IMR-90 (cell line): ENCODE results near the gene SOX8. TPM values are rescaled to one million over a fixed set of nuclear protein-coding genes. Genes with fewer than 3 reads are reported as not detected.

Source experiments
- ATAC-seq: fragments of 200-7000 bp; cut with Tn5 transposase; 2 replicates; pipeline ENCODE4 v1.9.1; 2020; ENCODE audit warnings: low read depth, mild to moderate bottlenecking, moderate library complexity
- BruUV-seq: library from RNA; stranded (reverse); fragments of 400-500 nt; replicated peaks from 2 replicates; lab custom pipeline; 2021; lab: Mats Ljungman, UMichigan
- CTCF ChIA-PET: fragments of 300-600 bp; formaldehyde crosslinking; extraction: SDS; loops from one replicate; lab custom pipeline; 2021; ENCODE audit warnings: antibody characterized with exemption; lab: Yijun Ruan, JAX
- POLR2A ChIA-PET: fragments of 300-600 bp; sonication (Branson Sonifier 250); formaldehyde crosslinking; loops from one replicate; lab custom pipeline; 2022; ENCODE audit warnings: antibody characterized with exemption; ENCODE audit not compliant: unreplicated experiment; lab: Charles Lee
- DNase-seq: peaks from one replicate; pipeline ENCODE4 v3.0.0; 2013
- H2AFZ ChIP-seq: replicated peaks from 2 replicates; pipeline ENCODE3; 2013; ENCODE audit warnings: low read length, mild to moderate bottlenecking; ENCODE audit not compliant: poor library complexity
- H2AK5ac ChIP-seq: 2 replicates; pipeline ENCODE4 v1.6.1; 2013; ENCODE audit warnings: low read depth, low read length, inconsistent platforms
- H2AK9ac ChIP-seq: replicated peaks from 2 replicates; pipeline ENCODE3; 2013; ENCODE audit warnings: mild to moderate bottlenecking, low read depth, low read length, moderate library complexity; ENCODE audit not compliant: poor library complexity
- H2BK120ac ChIP-seq: 2 replicates; pipeline ENCODE4 v1.6.1; 2013; ENCODE audit warnings: low read depth, low read length, inconsistent platforms
- H2BK15ac ChIP-seq: 3 replicates; pipeline ENCODE4 v1.6.1; 2013; ENCODE audit warnings: low read depth, low read length, inconsistent platforms
- H2BK20ac ChIP-seq: 2 replicates; pipeline ENCODE4 v1.6.1; 2013; ENCODE audit warnings: low read depth, mild to moderate bottlenecking, inconsistent platforms, low read length, moderate library complexity
- H2BK5ac ChIP-seq: 2 replicates; pipeline ENCODE4 v1.6.1; 2013; ENCODE audit warnings: mild to moderate bottlenecking, low read depth, low read length, inconsistent platforms; ENCODE audit not compliant: poor library complexity, severe bottlenecking
- H3K14ac ChIP-seq: replicated peaks from 2 replicates; pipeline ENCODE4 v1.6.1; 2013; ENCODE audit warnings: low read depth, low read length, inconsistent platforms
- H3K18ac ChIP-seq: 2 replicates; pipeline ENCODE4 v1.6.1; 2013; ENCODE audit warnings: low read depth, low read length, control low read depth
- H3K23ac ChIP-seq: 2 replicates; pipeline ENCODE4 v1.6.1; 2013; ENCODE audit warnings: low read depth, low read length, inconsistent platforms
- H3K27ac ChIP-seq: 2 replicates; pipeline ENCODE4 v1.5.1; 2013; ENCODE audit warnings: mild to moderate bottlenecking, control low read depth, low read length; ENCODE audit not compliant: insufficient read depth
- H3K27me3 ChIP-seq: 2 replicates; pipeline ENCODE4 v1.6.1; 2013; ENCODE audit warnings: low read length; ENCODE audit not compliant: control insufficient read depth, insufficient read depth
- H3K36me3 ChIP-seq: 2 replicates; pipeline ENCODE4 v1.6.1; 2013; ENCODE audit warnings: low read length, mixed read lengths; ENCODE audit not compliant: control insufficient read depth, insufficient read depth
- H3K4ac ChIP-seq: 2 replicates; pipeline ENCODE4 v1.6.1; 2013; ENCODE audit warnings: low read depth, low read length, inconsistent platforms
- H3K4me1 ChIP-seq: 2 replicates; pipeline ENCODE4 v1.6.1; 2013; ENCODE audit warnings: low read length, mixed read lengths; ENCODE audit not compliant: control insufficient read depth, insufficient read depth
- H3K4me2 ChIP-seq: 2 replicates; pipeline ENCODE4 v1.6.1; 2013; ENCODE audit warnings: low read depth, mild to moderate bottlenecking, control low read depth, low read length, moderate library complexity
- H3K4me3 ChIP-seq: 2 replicates; pipeline ENCODE4 v1.5.1; 2013; ENCODE audit warnings: low read depth, mild to moderate bottlenecking, control low read depth, low read length, moderate library complexity; ENCODE audit not compliant: insufficient read depth
- H3K56ac ChIP-seq: 2 replicates; pipeline ENCODE4 v1.6.1; 2013; ENCODE audit warnings: low read length, inconsistent platforms; ENCODE audit not compliant: insufficient read depth; ENCODE audit errors: extremely low read depth
- H3K79me1 ChIP-seq, 2 experiments: 2 replicates each; pipeline ENCODE4 v1.6.1; 2013; ENCODE audit warnings: low read length in 2 of 2, inconsistent platforms in 1 of 2, low read depth in 1 of 2
- H3K9ac ChIP-seq: 2 replicates; pipeline ENCODE4 v1.6.1; 2013; ENCODE audit warnings: low read depth, low read length, control low read depth
- H3K9me1 ChIP-seq: 2 replicates; pipeline ENCODE4 v1.6.1; 2013; ENCODE audit warnings: low read length, inconsistent platforms; ENCODE audit not compliant: insufficient read depth
- H3K9me3 ChIP-seq: 2 replicates; pipeline ENCODE4 v1.6.1; 2013; ENCODE audit warnings: low read length; ENCODE audit not compliant: control insufficient read depth, insufficient read depth
- H4K20me1 ChIP-seq: 2 replicates; pipeline ENCODE4 v1.6.1; 2013; ENCODE audit warnings: low read length, inconsistent platforms; ENCODE audit not compliant: insufficient read depth
- H4K5ac ChIP-seq: 2 replicates; pipeline ENCODE4 v1.6.1; 2013; ENCODE audit warnings: mild to moderate bottlenecking, low read depth, low read length, control low read depth
- H4K8ac ChIP-seq, 2 experiments: 2 replicates each; pipeline ENCODE4 v1.6.1; 2013; ENCODE audit warnings: low read depth in 2 of 2, low read length in 2 of 2, control low read depth in 1 of 2, inconsistent platforms in 1 of 2
- H4K91ac ChIP-seq: 2 replicates; pipeline ENCODE4 v1.6.1; 2013; ENCODE audit warnings: low read depth, low read length, inconsistent platforms; ENCODE audit not compliant: insufficient read depth
- CEBPB ChIP-seq: IDR thresholded peaks from 2 replicates; pipeline ENCODE4 v1.6.1; 2012; ENCODE audit warnings: low read depth, low read length, improper control_type of control experiment
- ELK1 ChIP-seq: fragments of 150-350 bp; IDR thresholded peaks from 2 replicates; pipeline ENCODE4 v1.6.1; 2016; ENCODE audit warnings: low read depth, mild to moderate bottlenecking, low read length, moderate library complexity, borderline replicate concordance
- NFE2L2 ChIP-seq: fragments of 150-350 bp; IDR thresholded peaks from 2 replicates; pipeline ENCODE4 v1.6.1; 2016; ENCODE audit warnings: low read depth, mild to moderate bottlenecking, low read length
- POLR2A ChIP-seq: IDR thresholded peaks from 2 replicates; pipeline ENCODE4 v1.6.1; 2012; ENCODE audit warnings: mild to moderate bottlenecking, low read depth, low read length
- RFX5 ChIP-seq: IDR thresholded peaks from 2 replicates; pipeline ENCODE4 v1.8.0; 2012; ENCODE audit warnings: low read depth, mild to moderate bottlenecking, low read length, moderate library complexity
- WGBS, 2 experiments: methylation state at CpG; one replicate each; pipeline versions ENCODE4 v1.1.5 to v1.1.7; 2013; ENCODE audit warnings: missing lambda C conversion rate in 2 of 2; ENCODE audit not compliant: insufficient read length in 1 of 2; ENCODE audit errors: extremely low coverage in 2 of 2; 5-methylcytosine and 5-hydroxymethylcytosine counted together
- dilution Hi-C: fragments of 300-500 bp; cut with HindIII; formaldehyde crosslinking; loops from one replicate; pipeline ENCODE4 v1.14.3; 2018; ENCODE audit warnings: low sequenced_read_pairs; ENCODE audit not compliant: unreplicated experiment
- in situ Hi-C: fragments of 300-500 bp; cut with MboI; formaldehyde crosslinking; loops from 3 replicates; pipeline ENCODE4 v1.14.3; 2019; ENCODE audit warnings: low sequenced_read_pairs, inconsistent platforms, mixed read lengths
- intact Hi-C: fragments of 100-400 bp; cut with micrococcal nuclease; formaldehyde crosslinking; loops from 2 replicates; pipeline ENCODE4 v1.10.0; 2022
- polyA plus RNA-seq, 3 experiments: library from polyadenylated mRNA; depleted of rRNA; stranded (reverse); fragments of >200 nt; gene quantifications; 2 replicates each; pipeline ENCODE4 v1.2.3, GENCODE V29; 2012; ENCODE audit warnings: low replicate concordance in 1 of 3
- total RNA-seq: library from RNA; depleted of rRNA; stranded (reverse); fragments of >200 nt; gene quantifications from 2 replicates; pipeline ENCODE4 v1.2.3, GENCODE V29; 2012
- TF ChIP-seq, protein P1 (sequence below): fragments of 150-350 bp; IDR thresholded peaks from 2 replicates; pipeline ENCODE4 v1.6.1; 2017; ENCODE audit warnings: mild to moderate bottlenecking, antibody characterized with exemption, low read length, low read depth

Gene SOX8
- total and polyA plus RNA-seq, 2 of the 4 experiments (the other 2 are of a cell fraction), result under 0.01 to 0.26 TPM

DNA sequence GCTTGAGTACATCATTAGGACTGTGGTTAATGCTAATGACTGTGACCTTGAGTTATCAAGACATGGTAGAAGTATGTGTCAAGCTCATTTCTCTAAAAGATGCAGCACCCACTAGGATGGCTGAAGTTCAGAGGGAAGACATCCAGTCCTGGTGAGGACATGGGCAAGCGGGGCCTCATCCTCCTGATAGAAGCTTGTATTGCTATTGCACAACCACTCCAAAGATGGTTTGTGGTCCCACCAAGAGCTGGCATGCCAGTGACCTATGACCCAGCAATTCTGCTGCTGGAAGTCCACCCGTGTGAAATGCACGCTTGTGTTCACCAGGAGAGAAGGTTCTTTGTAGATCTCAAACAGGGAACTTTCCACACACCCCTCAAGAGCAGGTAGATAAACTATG, 14.2 kb downstream of the SOX8 start:
- no peak overlapping the region for H2AK5ac ChIP-seq
- no peak overlapping the region for H3K18ac ChIP-seq
- no peaks in the 10 kb centered on the region for H3K79me1 ChIP-seq
- no peak overlapping the region for H2AK9ac ChIP-seq
- no peak overlapping the region for H4K91ac ChIP-seq
- no peak overlapping the region for H2AFZ ChIP-seq
- ATAC-seq (no peak), DNase-seq (no peak)
- peaks cover 27% of the 10 kb centered on the region for H3K9me3 ChIP-seq
- H3K27me3 ChIP-seq, result peaks cover 40% of the 10 kb centered on the region
- no peak overlapping the region for H3K4me2 ChIP-seq
- no peak overlapping the region for H4K8ac ChIP-seq
- WGBS, 2 experiments, result 30% methylated on average over 2 of the region's 3 CpGs; no CpG with 5 or more reads in 1 of the 2 experiments
- intact Hi-C loops, result no loop called here
- no peak overlapping the region for H3K23ac ChIP-seq
- H3K27ac ChIP-seq, result no peak overlapping the region
- in situ Hi-C loops, result no loop called here
- no peak overlapping the region for H2BK120ac ChIP-seq
- H3K56ac ChIP-seq, result no peak overlapping the region
- H3K4ac ChIP-seq, result no peak overlapping the region
- H3K36me3 ChIP-seq, result no peaks in the 10 kb centered on the region
- H3K9ac ChIP-seq, result no peak overlapping the region
- no peak overlapping the region for H2BK20ac ChIP-seq
- CTCF ChIA-PET, result no interaction called here
- H4K20me1 ChIP-seq, result no peaks in the 10 kb centered on the region
- no peaks in the 10 kb centered on the region for H3K4me1 ChIP-seq
- H2BK5ac ChIP-seq, result no peak overlapping the region
- POLR2A ChIA-PET, result no interaction called here
- H2BK15ac ChIP-seq, result no peak overlapping the region
- H3K4me3 ChIP-seq, result no peak overlapping the region
- TF ChIP-seq RFX5 (no peak), ELK1 (no peak), CEBPB (peak; percentile 55; the same call in 1 of the 2 replicates), NFE2L2 (no peak), POLR2A (no peak)
- TF ChIP-seq, protein P1, sequence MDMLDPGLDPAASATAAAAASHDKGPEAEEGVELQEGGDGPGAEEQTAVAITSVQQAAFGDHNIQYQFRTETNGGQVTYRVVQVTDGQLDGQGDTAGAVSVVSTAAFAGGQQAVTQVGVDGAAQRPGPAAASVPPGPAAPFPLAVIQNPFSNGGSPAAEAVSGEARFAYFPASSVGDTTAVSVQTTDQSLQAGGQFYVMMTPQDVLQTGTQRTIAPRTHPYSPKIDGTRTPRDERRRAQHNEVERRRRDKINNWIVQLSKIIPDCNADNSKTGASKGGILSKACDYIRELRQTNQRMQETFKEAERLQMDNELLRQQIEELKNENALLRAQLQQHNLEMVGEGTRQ, result no peak
- BruUV-seq, result no TSS peak
- no peak overlapping the region for H4K5ac ChIP-seq
- no peaks in the 10 kb centered on the region for H3K9me1 ChIP-seq
- no peak overlapping the region for H3K14ac ChIP-seq
- dilution Hi-C loops, result no loop called here
